ENCODE results near the gene PBX3. TPM values are rescaled to one million over a fixed set of nuclear protein-coding genes. Genes with fewer than 3 reads are reported as not detected.

PBX3 gene
- polyA plus RNA-seq, 1 donor (not counting 4 experiments of a cell fraction or from before 2014, with no cell fraction given), result 26.3 TPM

DNA sequence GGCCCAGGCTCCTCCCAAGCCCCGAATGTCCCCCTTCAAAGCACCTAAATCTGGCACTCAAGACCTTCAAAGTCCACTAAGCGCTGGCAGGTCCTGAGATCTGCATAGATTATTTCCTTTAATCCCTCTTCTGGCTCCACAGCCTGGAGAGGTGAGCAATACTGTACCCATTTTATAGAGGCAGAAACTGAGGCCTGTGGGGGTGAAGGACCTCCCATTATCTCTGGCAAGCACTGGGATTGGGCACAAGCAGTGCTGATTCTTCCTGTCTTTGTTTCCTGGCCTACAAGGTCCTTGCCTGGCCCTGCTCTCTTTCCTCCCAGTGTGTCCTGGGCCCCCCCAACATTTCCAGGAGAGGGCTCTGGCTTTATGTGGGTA lies 252.3 kb downstream of the PBX3 start:
- no peaks in the 10 kb centered on the region for H3K79me2 ChIP-seq (ENCODE audit: control insufficient read depth, insufficient read depth, low read length)
- DNase-seq (ENCODE audit: low read depth, low spot score) (no peak), FAIRE-seq (no peak)
- H3K4me2 ChIP-seq (ENCODE audit: control insufficient read depth, extremely low read depth, insufficient read depth, low read depth, low read length), result no peak overlapping the region
- no peak for TF ChIP-seq EZH2 (IDR thresholded peaks at IDR 0.05; ENCODE audit: low read length)
- TF ChIP-seq, protein P1, sequence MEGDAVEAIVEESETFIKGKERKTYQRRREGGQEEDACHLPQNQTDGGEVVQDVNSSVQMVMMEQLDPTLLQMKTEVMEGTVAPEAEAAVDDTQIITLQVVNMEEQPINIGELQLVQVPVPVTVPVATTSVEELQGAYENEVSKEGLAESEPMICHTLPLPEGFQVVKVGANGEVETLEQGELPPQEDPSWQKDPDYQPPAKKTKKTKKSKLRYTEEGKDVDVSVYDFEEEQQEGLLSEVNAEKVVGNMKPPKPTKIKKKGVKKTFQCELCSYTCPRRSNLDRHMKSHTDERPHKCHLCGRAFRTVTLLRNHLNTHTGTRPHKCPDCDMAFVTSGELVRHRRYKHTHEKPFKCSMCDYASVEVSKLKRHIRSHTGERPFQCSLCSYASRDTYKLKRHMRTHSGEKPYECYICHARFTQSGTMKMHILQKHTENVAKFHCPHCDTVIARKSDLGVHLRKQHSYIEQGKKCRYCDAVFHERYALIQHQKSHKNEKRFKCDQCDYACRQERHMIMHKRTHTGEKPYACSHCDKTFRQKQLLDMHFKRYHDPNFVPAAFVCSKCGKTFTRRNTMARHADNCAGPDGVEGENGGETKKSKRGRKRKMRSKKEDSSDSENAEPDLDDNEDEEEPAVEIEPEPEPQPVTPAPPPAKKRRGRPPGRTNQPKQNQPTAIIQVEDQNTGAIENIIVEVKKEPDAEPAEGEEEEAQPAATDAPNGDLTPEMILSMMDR (optimal IDR thresholded peaks at IDR 0.05 in 1 of 3, IDR thresholded peaks at IDR 0.05 in 1 of 3, conservative IDR thresholded peaks at IDR 0.05 in 1 of 3; ENCODE audit: extremely low read depth in 1 of 3, insufficient read depth in 2 of 3, low read length in 3 of 3), result no peak
- H3K4me1 ChIP-seq (ENCODE audit: control insufficient read depth, extremely low read depth, insufficient read depth, low read length), result no peaks in the 10 kb centered on the region
- no peak overlapping the region for H3K4me3 ChIP-seq (ENCODE audit: control insufficient read depth in 2 of 3, extremely low read depth in 1 of 3, insufficient read depth in 2 of 3, low read depth in 1 of 3, low read length in 3 of 3)
- H2AFZ ChIP-seq (ENCODE audit: control insufficient read depth, low read length), result no peak overlapping the region
- H3K9me1 ChIP-seq (ENCODE audit: control insufficient read depth, extremely low read depth, insufficient read depth, low read length), result no peaks in the 10 kb centered on the region
- dilution Hi-C loops (cut with MboI; ENCODE audit: extremely low pct_ligation_motif_present, low sequenced_read_pairs), result no loop called here
- no peaks in the 10 kb centered on the region for H4K20me1 ChIP-seq (ENCODE audit: control insufficient read depth, extremely low read depth, insufficient read depth, low read length)
- no peak overlapping the region for H3K27ac ChIP-seq (ENCODE audit: control insufficient read depth, insufficient read depth, low read length)
- H3K9me3 ChIP-seq (ENCODE audit: control insufficient read depth, low read depth, low read length), result no peaks in the 10 kb centered on the region
- H3K27me3 ChIP-seq (ENCODE audit: control insufficient read depth, extremely low read depth, insufficient read depth, low read length), result peaks cover 2% of the 10 kb centered on the region
- H3K36me3 ChIP-seq (ENCODE audit: control insufficient read depth in 2 of 2, extremely low read depth in 1 of 2, insufficient read depth in 2 of 2, low read length in 2 of 2), result no peaks in the 10 kb centered on the region
- no peak overlapping the region for H3K9ac ChIP-seq (ENCODE audit: control insufficient read depth, extremely low read depth, insufficient read depth, low read length)

DNA sequence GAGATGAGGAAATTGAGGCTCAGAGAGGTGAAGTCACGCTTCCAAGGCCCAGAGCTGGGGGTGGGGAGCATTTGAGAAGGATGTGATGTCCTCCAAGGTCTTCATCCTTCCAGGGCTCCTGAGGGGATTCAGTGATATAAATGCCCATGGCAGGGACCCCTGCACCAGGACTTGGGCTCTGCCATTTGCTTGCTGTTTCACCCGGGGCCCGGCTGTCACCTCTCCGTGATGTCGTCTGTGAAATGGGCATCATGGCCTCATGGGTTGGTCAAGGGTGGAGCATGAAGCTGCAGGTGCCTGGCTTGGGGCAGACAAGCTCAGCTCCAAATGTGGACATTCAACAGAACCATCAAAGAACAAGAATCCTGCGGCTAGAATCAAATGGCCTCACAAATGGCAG lies 253.1 kb downstream of the PBX3 start:
- no peak for FAIRE-seq

More for the DNA sequence above, 253.1 kb downstream of the PBX3 start:
- dilution Hi-C loops (cut with MboI; ENCODE audit: extremely low pct_ligation_motif_present, low sequenced_read_pairs), result no loop called here
- Histone ChIP-seq H3K9ac (ENCODE audit: control insufficient read depth, extremely low read depth, insufficient read depth, low read length) (no peak overlapping the region), H3K9me3 (ENCODE audit: control insufficient read depth, low read depth, low read length) (no peaks in the 10 kb centered on the region), H3K79me2 (ENCODE audit: control insufficient read depth, insufficient read depth, low read length) (no peaks in the 10 kb centered on the region), H3K27ac (ENCODE audit: control insufficient read depth, insufficient read depth, low read length) (no peak overlapping the region), H3K4me1 (ENCODE audit: control insufficient read depth, extremely low read depth, insufficient read depth, low read length) (no peaks in the 10 kb centered on the region), H3K27me3 (ENCODE audit: control insufficient read depth, extremely low read depth, insufficient read depth, low read length) (peaks cover 2% of the 10 kb centered on the region), H2AFZ (ENCODE audit: control insufficient read depth, low read length) (no peak overlapping the region), H3K9me1 (ENCODE audit: control insufficient read depth, extremely low read depth, insufficient read depth, low read length) (no peaks in the 10 kb centered on the region), H3K4me3 (ENCODE audit: control insufficient read depth in 2 of 3, extremely low read depth in 1 of 3, insufficient read depth in 2 of 3, low read depth in 1 of 3, low read length in 3 of 3) (no peak overlapping the region), H4K20me1 (ENCODE audit: control insufficient read depth, extremely low read depth, insufficient read depth, low read length) (no peaks in the 10 kb centered on the region), H3K4me2 (ENCODE audit: control insufficient read depth, extremely low read depth, insufficient read depth, low read depth, low read length) (no peak overlapping the region), H3K36me3 (ENCODE audit: control insufficient read depth in 2 of 2, extremely low read depth in 1 of 2, insufficient read depth in 2 of 2, low read length in 2 of 2) (no peaks in the 10 kb centered on the region)
- TF ChIP-seq, protein P1 (optimal IDR thresholded peaks at IDR 0.05 in 1 of 3, IDR thresholded peaks at IDR 0.05 in 1 of 3, conservative IDR thresholded peaks at IDR 0.05 in 1 of 3; ENCODE audit: extremely low read depth in 1 of 3, insufficient read depth in 2 of 3, low read length in 3 of 3), result no peak
- TF ChIP-seq EZH2 (IDR thresholded peaks at IDR 0.05; ENCODE audit: low read length), result no peak
- DNase-seq (ENCODE audit: low read depth, low spot score), result no peak
